GM21423 (cell line): Measurements from ENCODE around the gene GAL.

ENCODE experiments used
- ATAC-seq: cut with Tn5 transposase; IDR thresholded peaks from one replicate; pipeline ENCODE4 v1.9.1; 2021; ENCODE audit warnings: mild to moderate bottlenecking, moderate library complexity; ENCODE audit not compliant: unreplicated experiment

The GAL gene

GRCh38 chr11:68680541-68681231 is 3.7 kb upstream of the GAL start:
- no peak for ATAC-seq

DNA sequence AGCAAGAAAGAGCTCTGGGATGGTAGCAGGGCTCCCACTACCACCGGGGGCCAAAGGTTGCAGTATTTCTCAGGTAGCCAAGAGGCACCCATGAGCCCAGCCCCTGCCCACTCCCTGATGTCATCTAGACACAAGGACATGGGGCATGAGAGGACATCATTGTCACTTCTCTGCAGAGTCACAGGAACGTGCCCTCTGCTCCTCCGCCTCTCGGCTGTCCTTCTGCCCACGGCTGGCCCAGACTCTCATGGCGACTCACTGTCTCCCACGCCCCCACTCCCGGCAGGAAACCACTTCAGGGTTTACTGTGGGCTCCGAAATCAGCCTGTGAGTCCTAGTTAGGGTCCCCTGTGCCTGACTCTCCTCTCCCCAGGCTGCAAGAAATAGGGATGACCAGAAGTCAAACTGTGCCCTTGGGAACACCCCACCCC is 1.8 kb upstream of the GAL start:
- no peak for ATAC-seq

GRCh38 chr11:68683121-68683520 is 1.2 kb upstream of the GAL start:
- ATAC-seq: no peak

GRCh38 chr11:68683536-68684384 is 584 bp upstream of the GAL start:
- ATAC-seq: no peak

DNA sequence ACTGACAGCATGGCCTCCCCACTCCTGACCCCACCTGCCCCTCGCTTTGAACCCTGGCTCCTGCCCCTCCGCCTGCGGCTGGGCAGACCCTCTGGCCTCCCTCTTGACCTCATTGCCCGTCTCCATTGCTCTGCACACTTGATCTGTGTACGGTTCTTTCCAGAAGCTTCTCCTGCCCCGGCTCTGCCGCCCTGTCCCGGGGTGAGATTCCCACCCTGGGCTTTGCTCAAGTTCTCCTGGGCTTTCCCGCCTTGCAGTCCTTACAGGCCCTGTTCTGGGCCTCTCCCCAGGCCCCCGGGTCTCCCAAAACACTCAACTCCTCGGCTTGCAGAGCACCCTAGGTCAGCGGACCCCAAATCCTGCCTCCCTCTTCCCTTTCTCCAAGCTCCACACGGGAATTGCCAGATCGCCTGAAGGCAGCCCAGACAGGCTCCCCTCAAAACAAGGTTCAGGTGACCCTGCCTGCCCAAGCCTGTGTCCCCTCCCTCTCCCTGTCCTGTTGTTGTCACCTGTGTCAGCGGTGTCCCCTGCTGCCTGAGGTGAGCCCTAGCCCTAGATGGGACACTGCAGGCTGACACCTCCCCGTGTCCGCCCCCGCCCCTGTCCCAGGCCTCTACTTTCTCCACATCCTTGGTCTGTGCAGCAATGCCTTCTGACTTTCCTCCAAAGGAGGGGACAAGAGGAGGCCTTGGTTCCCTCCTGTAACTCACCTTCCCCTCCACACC is 1.5 kb downstream of the GAL start:
- no peak for ATAC-seq

DNA sequence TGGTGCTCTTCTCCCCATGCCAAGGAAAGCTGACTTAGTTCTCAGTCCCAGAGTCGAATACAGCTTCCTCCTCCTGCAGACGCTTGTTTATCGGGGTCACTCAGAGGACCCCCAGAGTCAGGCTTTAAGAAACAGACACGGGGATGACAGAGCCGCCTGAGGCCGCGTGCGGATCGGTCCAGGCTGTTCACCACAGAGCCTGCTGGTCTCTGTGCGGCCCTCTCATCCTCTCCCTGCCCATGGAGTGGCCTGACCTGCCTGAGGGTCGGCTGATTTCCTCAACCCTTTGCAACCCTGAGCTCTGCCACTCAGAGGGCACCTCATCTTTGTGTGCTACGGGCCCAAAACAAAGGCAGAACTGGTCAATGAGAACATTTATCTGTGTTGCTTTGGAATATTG is 2.1 kb downstream of the GAL start:
- ATAC-seq: no peak

DNA sequence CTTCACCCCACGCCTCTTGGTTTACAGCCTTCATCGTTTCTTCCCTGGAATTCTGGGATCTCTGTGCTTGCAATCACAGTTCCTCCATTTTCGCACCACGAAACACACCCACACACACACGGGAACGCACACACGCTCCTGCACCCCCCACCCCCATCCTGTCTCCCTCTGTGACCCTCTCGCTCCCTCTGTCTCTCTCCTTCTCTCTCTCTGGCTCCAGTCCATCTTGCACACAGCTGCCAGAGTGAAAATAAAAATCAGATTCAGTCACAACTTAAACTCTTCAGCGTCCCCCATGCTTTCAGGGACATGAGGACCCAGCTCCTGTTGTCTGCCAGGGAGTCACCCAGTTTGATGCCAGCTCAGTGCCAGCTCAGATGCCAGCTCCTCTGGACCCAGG is 3.0 kb downstream of the GAL start:
- no peak for ATAC-seq

DNA sequence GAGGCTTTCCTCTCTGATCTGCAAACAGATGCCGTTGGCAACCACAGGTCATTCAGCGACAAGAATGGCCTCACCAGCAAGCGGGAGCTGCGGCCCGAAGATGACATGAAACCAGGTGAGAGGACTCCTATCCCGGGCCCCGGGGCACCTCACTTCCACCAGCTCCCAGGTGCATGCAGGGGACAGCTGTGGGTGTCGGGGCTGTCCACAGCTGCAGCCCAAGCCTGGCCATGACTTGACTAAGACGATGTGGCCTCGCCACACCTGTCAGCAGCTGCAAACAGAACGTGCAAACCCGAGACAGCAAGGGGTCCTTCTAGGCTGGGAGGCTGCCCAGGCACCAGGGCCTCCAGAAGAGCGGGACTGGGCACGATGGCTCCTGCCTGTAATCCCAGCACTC is 3.6 kb downstream of the GAL start:
- ATAC-seq: no peak

- ATAC-seq: no peak
Measured at GRCh38 chr11:68688881-68689280, 4.5 kb downstream of the GAL start.

GRCh38 chr11:68689737-68690625 is 5.6 kb downstream of the GAL start:
- ATAC-seq: no peak

GRCh38 chr11:68690671-68691401 is 6.5 kb downstream of the GAL start:
- ATAC-seq: no peak

DNA sequence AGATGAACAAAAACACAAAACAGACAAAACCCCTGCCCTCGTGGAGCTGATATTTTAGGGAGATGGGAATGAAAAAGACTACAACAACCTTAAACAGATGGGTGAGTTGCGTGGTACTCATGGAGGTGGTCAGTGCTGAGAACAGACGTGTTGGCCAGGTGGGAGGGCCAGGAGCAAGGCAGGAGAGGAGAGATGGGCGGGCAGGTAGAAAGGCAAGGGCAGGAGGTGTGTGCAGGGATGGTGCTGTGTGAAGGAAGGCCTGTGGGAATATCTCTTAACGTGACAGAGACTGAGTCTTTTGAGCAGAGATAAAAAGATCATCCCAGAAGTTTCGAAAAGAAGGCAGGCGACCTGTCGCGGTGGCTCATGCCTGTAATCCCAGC is 7.0 kb downstream of the GAL start:
- no peak for ATAC-seq

- ATAC-seq: no peak
Measured at GRCh38 chr11:68692115-68692514, 7.8 kb downstream of the GAL start.

- no peak for ATAC-seq
Measured at GRCh38 chr11:68692871-68693483, 8.6 kb downstream of the GAL start.

DNA sequence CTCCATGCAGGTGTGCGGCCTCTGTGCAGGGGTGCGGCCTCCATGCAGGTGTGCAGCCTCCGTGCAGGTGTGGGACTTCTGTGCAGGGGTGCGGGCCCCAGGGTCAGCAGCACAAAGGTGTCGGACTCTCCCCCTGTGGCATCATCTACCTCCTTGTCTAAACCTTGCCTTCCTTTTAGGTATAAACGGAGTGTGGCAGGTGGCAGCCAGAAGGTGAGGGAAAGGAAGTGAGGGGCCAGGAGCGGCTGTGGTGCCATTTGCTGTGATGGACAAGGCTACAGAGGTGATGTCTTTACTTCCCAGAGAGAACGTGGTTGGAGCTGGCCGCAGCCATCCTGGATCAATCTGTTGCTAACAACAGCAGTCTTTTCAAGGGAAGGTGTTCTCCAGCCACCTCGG is 9.1 kb downstream of the GAL start:
- ATAC-seq: no peak

- ATAC-seq: no peak
Measured at GRCh38 chr11:68694431-68695297, 10.3 kb downstream of the GAL start.

DNA sequence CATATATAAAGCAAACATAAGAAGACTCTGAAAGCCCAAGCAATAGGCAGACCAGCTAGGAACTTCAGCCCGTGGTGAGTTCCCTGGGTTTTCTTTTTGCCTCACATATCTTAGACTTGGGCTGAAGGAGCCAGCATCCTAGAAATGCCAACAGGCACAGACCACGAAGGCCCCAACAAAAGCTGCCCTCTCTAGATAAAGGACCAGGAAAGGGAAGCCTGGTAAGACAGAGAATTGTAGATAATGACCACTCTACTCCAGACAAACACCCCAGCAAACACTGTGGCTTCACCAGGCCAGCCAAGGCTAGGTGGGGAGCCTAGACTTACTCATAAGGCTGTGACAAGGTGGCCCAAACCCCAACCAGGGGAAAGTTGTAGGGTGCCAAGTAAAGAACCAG is 11.2 kb downstream of the GAL start:
- ATAC-seq: no peak

GRCh38 chr11:68698993-68699392 is 14.6 kb downstream of the GAL start:
- ATAC-seq: no peak

DNA sequence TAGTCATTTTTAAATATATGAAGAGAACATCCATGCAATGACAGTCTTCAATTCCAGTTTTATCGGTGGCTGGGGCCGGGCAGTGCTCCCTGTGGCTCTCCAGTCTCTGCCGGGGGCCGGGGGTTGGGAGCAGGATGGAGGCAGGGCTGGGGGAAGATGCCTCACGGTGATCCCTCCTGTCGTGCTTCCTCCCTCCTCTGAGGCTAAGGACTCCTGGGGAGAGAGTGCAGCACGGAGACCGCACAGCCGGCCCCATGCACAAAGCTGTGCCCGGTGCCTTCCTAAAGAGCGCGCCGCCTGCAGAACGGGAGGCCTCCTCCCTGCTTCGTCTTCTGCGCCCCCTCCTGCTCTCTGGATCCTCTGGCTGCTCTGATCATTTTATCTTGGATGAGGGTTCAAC is 20.5 kb downstream of the GAL start:
- ATAC-seq: no peak
